ENCODE results near the gene TTC33. TPM values are rescaled to one million over a fixed set of nuclear protein-coding genes. Genes with fewer than 3 reads are reported as not detected.
A peak's percentile ranks its signal among the peaks of the same experiment; 100 is the strongest.

The TTC33 gene
- total RNA-seq, 1 experiment from 2014 or later = 21.6 TPM

DNA sequence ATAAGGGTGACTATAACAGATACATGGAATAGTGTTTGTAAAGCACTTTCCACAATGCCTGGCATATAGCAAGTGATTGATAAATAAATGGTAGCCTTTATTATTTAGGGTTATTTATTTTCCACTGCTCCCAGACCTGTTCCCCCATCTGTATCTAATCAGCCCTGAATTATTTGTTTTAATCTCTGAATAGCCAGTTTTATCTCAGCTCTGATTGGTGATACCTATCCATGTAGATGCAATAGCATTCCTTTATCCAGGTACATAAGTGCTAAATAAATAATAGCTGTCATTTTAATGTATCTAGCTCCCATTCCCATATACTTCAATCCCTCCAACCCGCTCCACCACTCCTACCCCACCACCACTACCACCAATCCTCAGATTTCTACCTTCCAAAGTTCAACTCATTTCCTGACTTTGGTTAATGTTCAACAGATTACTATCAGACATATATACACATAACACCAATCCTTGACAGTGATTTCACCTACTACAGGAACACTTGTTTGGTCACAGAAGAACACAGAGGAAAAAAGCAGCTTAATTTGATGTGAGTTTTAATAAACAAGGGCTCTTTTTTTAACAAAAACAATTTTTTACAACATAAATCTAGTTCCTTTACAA is 28.4 kb upstream of the TTC33 start:
- DNase-seq (ENCODE audit: low read depth, low spot score) = no peak

DNA sequence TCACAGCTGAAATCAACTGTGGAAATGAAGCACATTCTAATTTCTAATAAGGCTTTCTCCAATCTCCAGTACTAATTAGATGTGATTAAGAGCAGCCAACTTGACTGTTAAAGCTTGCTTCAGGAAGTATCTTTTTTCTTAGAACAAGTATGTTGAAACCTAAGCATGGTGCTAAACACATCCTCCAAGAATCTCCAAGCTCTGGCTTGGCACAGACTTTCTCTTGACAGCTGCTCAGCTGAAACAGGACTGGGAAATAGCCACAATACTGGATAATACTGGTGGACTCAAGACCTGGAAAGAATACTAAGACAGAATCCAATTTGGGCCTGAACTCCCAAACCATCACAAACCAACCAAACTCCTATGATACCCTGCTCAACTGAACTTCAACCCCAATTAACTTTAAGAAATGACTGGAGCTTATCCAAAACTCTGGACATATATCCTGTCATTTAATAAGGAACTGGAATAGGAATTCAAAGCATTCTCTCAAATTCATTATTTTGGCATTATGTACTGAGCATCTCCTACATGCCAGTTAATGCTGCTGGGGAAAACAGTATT is 26.2 kb upstream of the TTC33 start:
- in situ Hi-C loops (cut with HindIII; ENCODE audit: low pct_unique_long_range_greater_than_20kb, low sequenced_read_pairs) = no loop called here
- no peak for DNase-seq (ENCODE audit: low read depth, low spot score)

More for the DNA sequence above, 28.4 kb upstream of the TTC33 start:
- in situ Hi-C loops (cut with HindIII; ENCODE audit: low pct_unique_long_range_greater_than_20kb, low sequenced_read_pairs) = no loop called here

DNA sequence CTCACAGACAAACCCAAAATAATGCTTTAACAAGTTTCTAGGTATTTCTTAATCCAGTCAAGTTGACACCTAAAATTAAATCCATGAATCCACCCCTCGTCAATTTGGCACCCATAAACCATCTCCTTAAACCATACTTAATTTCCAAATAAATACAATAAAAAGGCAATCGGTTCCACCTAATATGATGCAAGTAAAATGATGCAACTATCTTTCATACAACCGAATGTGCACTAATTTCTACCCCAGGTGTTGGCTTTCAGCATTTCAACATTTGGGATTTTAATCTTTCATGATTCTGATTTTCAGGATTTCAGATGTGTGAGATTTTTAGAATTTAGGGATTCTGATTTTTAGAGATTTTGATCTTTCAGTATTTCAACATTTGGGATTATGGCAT is 25.1 kb upstream of the TTC33 start:
- in situ Hi-C loops (cut with HindIII; ENCODE audit: low pct_unique_long_range_greater_than_20kb, low sequenced_read_pairs) = no loop called here
- DNase-seq (ENCODE audit: low read depth, low spot score) = no peak

DNA sequence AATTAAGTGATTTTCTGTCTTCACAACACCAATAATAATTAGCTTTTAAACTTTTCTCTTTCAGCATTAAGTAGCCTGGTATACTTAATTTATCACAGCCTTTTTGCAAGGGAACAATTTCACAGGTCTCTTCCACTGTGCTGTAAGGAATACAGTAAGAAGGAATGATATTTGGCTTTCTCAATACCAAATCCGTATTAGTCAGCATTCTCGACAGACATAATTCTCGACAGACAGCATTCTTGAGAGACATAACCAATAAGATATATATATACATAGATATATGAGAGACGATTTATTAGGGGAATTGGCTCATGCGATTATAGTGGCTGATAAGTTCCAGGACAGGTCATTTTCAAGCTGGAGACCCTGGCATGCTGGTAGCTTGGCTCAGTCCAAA is 24.4 kb upstream of the TTC33 start:
- in situ Hi-C loops (cut with HindIII; ENCODE audit: low pct_unique_long_range_greater_than_20kb, low sequenced_read_pairs) = no loop called here
- DNase-seq (ENCODE audit: low read depth, low spot score) = no peak

DNA sequence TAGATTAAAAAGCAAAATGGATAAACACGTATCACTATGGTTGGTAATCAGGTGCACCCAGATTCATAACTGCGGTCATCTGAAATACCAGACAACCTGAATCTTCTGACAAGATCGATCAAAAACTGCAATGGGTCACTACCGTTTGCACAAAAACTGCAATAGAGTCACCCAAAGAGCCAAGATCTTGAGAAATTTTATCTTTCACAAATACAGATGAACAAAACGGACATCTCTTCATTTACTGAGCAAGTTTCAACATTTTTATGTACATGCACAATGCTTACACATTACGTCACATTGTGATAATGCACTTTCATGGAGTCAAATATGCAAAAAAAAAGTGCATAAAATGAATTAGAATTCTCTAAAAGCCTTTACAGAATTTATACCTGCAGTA is 23.8 kb upstream of the TTC33 start:
- no peak for DNase-seq (ENCODE audit: low read depth, low spot score)
- in situ Hi-C loops (cut with HindIII; ENCODE audit: low pct_unique_long_range_greater_than_20kb, low sequenced_read_pairs) = no loop called here

DNA sequence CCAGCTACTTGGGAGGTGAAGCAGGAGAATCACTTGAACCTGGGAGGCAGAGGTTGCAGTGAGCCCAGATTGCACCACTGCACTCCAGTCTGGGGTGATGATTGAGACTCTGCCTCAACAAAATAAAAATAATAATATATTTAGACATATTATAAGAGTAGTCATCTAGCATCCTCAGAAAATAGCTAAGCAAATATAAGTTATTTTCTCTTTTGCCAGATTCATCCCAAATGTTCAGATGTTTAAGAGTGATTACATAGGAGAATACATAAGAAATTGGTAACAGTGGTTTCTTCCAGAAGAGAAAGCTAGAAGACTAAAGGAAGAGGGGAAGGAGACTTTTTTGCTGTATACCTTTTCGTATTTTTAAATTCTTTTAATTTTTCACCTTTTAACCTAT is 22.4 kb upstream of the TTC33 start:
- in situ Hi-C loops (cut with HindIII; ENCODE audit: low pct_unique_long_range_greater_than_20kb, low sequenced_read_pairs) = no loop called here
- DNase-seq (ENCODE audit: low read depth, low spot score) = no peak

DNA sequence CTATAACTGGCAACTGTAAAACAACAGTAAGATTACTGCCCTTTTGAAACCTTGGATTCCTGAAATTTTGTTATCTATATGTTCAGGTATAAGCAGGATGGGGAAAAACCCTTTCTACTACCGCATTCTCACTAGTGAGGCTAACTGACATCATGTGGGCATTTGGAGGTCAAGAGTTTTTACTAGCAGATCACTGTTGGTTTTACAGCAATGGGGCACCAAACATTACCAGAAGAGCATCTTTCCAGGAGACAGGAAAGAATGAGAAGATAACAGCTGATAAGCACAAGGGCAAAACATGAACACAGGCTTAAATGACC is 20.9 kb upstream of the TTC33 start:
- in situ Hi-C loops (cut with HindIII; ENCODE audit: low pct_unique_long_range_greater_than_20kb, low sequenced_read_pairs) = no loop called here

DNA sequence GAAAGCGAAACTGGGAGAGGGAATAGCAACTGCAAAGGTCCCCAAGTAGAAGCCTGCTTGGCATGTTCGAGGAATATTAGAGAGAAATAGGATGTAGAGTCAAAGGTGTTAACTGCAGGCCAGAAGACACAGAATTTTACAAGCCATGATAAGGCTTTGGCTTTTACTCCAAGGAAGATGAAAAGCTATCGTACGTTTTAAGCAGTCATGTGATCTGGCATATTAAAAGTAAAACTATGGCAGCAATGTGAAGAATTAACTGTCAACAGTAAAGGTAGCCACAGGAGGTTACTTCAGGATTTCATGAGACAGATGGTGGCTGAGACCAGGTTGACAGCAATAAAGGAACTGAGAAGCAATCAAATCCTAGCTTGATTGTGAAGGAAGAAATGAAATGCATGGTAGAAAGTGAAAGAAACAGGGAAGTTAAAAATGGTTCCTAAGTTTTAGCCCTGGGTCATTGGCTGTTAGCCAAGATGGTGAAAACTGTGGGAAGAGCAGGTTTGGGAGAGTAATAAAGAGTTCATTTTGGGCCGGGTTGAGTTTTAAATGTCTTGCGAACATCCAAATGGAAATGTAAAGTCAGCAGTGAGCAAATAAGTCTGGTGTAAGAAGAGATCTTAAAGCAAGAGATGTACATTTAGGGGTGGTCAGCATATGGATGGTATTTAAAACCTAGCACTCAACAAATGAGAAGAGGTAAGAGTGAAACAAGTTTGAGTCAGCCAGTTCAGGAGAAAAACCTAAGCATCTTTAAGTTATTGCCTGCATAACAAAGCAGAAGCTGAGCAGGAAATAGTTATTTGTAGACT is 20.3 kb upstream of the TTC33 start:
- in situ Hi-C loops (cut with HindIII; ENCODE audit: low pct_unique_long_range_greater_than_20kb, low sequenced_read_pairs) = no loop called here
- DNase-seq (ENCODE audit: low read depth, low spot score) = peak; percentile 37

More for the DNA sequence above, 20.9 kb upstream of the TTC33 start:
- no peak for DNase-seq (ENCODE audit: low read depth, low spot score)

DNA sequence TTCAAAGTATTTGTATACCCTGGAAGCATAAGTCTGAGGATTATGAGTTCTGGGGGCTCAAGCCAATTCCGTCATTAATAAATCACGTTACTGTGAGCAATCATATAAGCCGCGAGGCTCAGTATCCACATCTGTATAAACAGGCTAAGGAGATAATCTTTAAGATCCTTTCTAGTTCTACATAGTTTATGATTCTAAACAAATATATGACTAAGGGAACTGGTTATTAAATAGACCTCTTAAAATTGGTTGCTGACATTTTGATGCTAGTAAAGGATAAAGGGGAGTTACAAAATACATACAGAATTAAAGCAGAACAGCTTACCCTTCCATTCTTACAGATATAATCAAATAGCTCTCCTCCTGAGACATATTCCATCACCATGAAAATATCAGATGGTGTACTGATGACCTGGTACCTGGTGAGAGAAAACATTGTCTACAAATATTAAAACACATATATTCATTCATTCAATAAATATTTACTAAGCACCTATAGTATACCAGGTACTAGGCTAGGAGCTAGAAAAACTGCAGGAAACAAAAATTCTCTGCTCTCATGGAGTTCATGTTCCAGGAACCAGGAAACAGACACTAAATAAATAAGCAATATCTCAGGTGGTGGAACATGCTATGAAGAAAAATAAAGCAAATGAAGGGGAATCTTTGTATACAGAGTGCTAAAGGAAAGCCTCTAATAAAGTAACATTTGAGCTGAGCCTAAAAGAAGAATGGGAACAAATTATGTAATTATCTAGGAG is 19.5 kb upstream of the TTC33 start:
- DNase-seq (ENCODE audit: low read depth, low spot score) = no peak
- in situ Hi-C loops (cut with HindIII; ENCODE audit: low pct_unique_long_range_greater_than_20kb, low sequenced_read_pairs) = no loop called here

DNA sequence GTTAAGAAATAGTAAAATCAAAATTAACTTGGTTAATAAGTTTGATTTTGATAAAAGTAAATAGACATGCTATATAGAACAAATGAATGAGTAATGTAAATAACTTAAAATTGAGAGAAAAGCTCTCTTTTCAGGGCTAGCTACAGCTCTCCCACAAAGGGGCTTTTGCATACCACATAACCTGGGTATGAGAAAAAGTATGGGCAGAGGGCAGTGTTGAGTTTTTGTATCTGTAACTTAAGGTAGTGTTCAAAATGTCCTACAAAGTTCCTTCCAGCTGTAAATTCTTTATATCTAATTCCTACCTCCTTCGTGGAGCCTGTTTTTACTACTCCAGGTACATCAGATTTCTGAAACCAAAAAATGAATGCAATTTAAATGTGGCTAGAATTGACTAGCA is 18.9 kb upstream of the TTC33 start:
- in situ Hi-C loops (cut with HindIII; ENCODE audit: low pct_unique_long_range_greater_than_20kb, low sequenced_read_pairs) = no loop called here

DNA sequence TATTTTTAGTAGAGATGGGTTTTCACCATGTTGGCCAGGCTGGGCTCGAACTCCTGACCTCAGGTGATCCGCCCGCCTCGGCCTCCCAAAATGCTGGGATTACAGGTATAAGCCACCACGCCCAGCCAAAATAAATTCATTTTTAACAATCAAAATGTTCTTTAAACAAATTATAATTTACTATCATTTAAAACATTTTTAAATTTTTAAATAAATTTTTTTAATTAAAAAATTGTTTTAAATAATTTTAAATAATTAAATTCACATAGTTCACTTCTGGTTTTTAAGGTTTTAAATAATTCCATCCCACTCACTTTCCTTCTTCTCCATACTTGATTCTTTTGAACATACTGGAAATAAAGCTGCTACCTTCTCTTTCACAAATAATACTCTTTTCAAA is 15.0 kb upstream of the TTC33 start:
- in situ Hi-C loops (cut with HindIII; ENCODE audit: low pct_unique_long_range_greater_than_20kb, low sequenced_read_pairs) = no loop called here
- DNase-seq (ENCODE audit: low read depth, low spot score) = no peak

More for the DNA sequence above, 18.9 kb upstream of the TTC33 start:
- peak; percentile 39 for DNase-seq (ENCODE audit: low read depth, low spot score)

DNA sequence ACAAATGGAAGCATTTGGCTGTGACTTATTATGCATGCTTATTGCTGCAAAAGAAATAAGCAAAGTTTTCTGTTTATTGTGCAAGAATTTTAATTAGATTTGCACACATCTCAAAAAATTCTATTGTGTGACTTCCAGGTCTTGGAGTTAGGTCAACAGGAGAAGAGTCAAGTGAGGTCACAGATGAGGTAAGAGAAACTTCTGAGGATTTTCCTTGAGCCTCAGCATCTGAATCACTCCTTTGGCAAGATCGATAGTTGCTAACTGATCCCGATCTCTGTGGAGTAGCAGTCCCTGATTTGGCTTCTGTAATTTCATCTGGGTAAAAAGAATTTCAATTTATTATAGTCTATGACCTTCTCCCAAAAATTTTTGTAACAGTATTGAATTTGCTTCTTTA is 6.9 kb upstream of the TTC33 start:
- DNase-seq (ENCODE audit: low read depth, low spot score) = no peak
- in situ Hi-C loops (cut with HindIII; ENCODE audit: low pct_unique_long_range_greater_than_20kb, low sequenced_read_pairs) = no loop called here

DNA sequence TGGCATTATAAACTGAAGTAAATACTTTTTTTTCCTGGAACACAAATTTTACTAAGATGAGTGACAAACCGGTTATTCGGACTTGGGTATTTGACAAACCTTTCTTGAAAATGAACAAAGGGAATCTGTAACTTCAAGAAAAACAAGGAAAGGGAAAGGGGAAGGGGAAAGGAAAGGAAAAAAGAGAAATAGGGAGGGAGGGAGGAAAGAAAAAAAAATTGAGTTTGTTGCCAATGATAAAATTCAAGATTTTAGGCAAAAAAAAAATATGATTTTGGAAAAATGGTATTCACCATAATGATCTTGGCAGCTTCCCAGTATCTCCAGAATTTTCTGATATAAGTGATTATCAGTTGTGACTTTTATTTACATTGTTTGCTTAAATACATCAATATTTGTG is 1.6 kb upstream of the TTC33 start:
- in situ Hi-C loops (cut with HindIII; ENCODE audit: low pct_unique_long_range_greater_than_20kb, low sequenced_read_pairs) = no loop called here
- no peak for DNase-seq (ENCODE audit: low read depth, low spot score)

DNA sequence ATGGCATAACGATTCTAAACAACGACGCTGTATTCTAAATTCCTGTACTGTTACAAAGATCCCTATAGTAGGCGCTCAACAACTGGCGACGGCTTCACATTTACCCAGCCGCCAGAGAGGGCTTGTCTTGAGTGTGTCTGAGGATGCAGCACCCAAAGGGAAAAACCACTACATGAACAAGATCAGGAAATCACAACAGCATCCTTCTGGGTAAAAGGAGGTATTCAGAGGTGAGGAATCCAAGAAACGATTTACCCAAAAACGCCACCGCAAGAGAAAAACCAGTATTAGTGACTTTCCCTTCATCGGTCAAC is 711 bp downstream of the TTC33 start:
- DNase-seq (ENCODE audit: low read depth, low spot score) = peak; percentile 89
- in situ Hi-C loops (cut with HindIII; ENCODE audit: low pct_unique_long_range_greater_than_20kb, low sequenced_read_pairs) = no loop called here

DNA sequence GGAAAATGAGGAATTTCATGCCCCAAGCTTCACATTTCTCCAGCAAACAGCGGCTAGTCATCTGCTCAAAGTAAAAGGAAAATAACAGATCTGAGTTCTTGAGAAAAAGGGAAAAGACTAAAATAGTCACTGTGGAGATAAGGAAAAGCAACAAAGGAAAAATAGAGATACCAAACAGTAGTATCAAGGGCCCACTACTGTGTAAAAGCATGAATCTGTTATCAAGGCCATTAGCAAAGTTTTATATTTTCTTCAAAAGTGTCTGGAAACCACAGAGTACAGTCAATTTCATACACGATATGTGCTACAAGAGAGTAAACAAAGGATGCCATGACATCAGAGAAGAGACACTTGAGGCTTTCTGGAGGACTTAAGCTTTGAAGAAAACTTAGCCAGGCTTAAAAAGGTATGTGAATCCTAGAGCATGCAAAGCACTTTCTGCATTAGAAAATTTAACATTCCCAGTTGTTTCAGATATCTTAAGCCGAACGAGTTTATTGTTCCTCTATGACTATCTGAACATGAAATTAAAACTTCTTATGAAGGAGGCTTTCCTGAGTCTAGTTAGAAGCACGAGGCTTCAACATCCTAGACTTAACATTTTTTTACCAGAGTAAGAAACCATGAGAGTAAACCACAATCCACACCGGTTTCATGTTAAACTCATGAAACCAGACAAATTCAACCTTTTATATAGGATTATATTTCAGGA is 1.2 kb downstream of the TTC33 start:
- in situ Hi-C loops (cut with HindIII; ENCODE audit: low pct_unique_long_range_greater_than_20kb, low sequenced_read_pairs) = no loop called here
- no peak for DNase-seq (ENCODE audit: low read depth, low spot score)

DNA sequence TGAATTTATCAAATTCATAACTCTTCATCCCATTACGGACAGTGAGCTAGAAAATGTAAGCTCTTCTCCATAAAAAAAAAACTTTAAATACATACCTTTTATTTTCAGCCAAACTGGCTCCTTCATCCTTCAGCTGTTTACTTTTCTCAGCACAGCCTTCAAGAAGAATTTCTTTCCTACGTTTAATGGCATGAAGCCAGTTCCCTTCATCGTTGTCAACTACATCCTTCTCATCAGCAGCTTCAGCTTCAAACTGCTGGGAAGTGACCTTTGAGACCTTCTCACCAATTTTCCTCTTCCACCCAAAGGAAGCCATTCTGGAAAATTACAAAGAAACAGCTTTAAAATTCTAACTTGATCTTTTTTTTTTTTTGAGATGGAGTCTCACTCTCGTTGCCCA is 9.1 kb downstream of the TTC33 start:
- in situ Hi-C loops (cut with HindIII; ENCODE audit: low pct_unique_long_range_greater_than_20kb, low sequenced_read_pairs) = no loop called here
- DNase-seq (ENCODE audit: low read depth, low spot score) = no peak

DNA sequence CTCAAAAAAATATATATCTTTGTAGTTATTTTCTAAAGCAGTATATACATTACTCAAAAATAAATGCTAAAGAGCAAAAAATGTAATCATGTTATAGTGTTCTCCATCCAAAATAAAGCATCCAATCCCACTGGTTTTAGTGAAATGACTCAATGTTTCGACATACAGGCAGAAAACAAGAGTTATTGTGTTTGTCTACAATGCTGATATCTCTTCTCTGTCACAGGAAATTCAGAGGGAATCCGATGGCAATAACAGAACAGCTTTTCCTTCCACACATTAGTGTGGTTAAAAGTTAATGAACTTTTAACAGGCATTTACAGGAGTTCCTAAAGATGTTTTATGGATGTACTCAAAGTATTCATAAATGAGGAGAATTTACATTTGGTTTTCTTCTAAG is 12.0 kb downstream of the TTC33 start:
- DNase-seq (ENCODE audit: low read depth, low spot score) = peak; percentile 51
- in situ Hi-C loops (cut with HindIII; ENCODE audit: low pct_unique_long_range_greater_than_20kb, low sequenced_read_pairs) = no loop called here

DNA sequence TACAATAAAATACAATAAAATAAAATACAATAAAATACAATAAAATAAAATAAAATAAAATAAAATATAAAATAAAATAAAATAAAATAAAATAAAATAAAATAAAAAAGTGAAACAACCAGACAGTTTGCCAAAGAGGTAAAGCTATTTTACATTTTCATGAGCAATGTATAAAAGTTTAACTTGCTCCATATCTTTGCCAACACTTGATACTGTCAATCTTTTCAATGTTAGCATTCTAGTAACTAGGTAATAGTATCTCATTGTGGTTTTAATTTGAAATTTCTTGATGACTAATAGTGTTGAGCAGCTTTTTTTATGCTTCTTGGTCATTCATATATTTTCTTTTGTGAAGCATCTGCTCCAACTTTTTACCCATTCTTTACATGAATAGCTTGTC is 17.3 kb downstream of the TTC33 start:
- DNase-seq (ENCODE audit: low read depth, low spot score) = no peak
- in situ Hi-C loops (cut with HindIII; ENCODE audit: low pct_unique_long_range_greater_than_20kb, low sequenced_read_pairs) = no loop called here
